HEK293 (cell line): Measurements from ENCODE around the gene HAUS8.
"Not testable (repeated sequence)": the region's sequence is repeated elsewhere in the genome, so short reads cannot be mapped to it uniquely, and the experiment has no call there.

Source experiments
- MEIS1 ChIP-seq: sonication (generic); formaldehyde crosslinking; IDR thresholded peaks from 2 replicates; pipeline ENCODE4 v1.8.1; 2022; ENCODE audit warnings: missing genetic modification reagents, mild to moderate bottlenecking, borderline replicate concordance
- ZBTB44 ChIP-seq: fragments of 450-650 bp; IDR thresholded peaks from 2 replicates; pipeline ENCODE4 v1.5.1; 2018; ENCODE audit warnings: missing biosample characterization, mild to moderate bottlenecking, missing genetic modification characterization
- ZNF114 ChIP-seq: fragments of 450-650 bp; formaldehyde crosslinking; IDR thresholded peaks from 2 replicates; pipeline ENCODE4 v1.5.0; 2017; ENCODE audit warnings: missing biosample characterization, missing genetic modification characterization
- ZNF280D ChIP-seq: fragments of 450-650 bp; formaldehyde crosslinking; IDR thresholded peaks from 2 replicates; pipeline ENCODE4 v1.5.1; 2016; ENCODE audit warnings: missing biosample characterization, missing genetic modification characterization

GRCh38 chr19:17024941-17025340 lies 50.3 kb downstream of the HAUS8 start:
- not testable (repeated sequence) for TF ChIP-seq MEIS1 (CRISPR knock-in tag); ZNF114 (tag by site-specific recombination); ZBTB44; ZNF280D
